SW 1271 (cell line): ENCODE measurements around the gene TYW1B.
"Not testable (repeated sequence)": the region's sequence is repeated elsewhere in the genome, so short reads cannot be mapped to it uniquely, and the experiment has no call there.

Experiments used
- DNase-seq, 2 experiments: peaks; one replicate each; lab custom pipeline; 2025; lab: John Stamatoyannopoulos, UW

The TYW1B gene

GRCh38 chr7:72559546-72559945, 268.5 kb downstream of the TYW1B start:
- not testable (repeated sequence) for DNase-seq

- not testable (repeated sequence) for DNase-seq
These were observed 271.3 kb downstream of the TYW1B start for GRCh38 chr7:72556733-72557132.

DNA sequence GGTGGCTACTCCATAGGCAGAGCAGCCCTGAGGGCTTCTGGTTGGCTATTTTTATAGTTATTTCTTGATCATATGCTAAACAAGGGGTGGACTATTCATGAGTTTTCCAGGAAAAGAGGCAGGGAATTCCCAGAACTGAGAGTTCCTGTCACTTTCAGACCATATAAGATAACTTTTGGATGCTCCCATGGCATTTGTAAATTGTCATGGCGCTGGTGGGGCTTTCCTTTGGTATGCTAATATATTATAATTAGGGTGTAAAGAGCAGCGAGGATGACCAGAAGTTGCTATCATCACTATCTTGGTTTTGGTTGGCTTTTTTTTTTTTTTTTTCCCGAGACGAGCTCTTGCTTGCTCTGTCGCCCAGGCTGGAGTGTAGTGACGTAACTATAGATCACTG, 272.8 kb downstream of the TYW1B start:
- not testable (repeated sequence) for DNase-seq

GRCh38 chr7:72554401-72554800, 273.6 kb downstream of the TYW1B start:
- DNase-seq = not testable (repeated sequence)

GRCh38 chr7:72550454-72550853, 277.5 kb downstream of the TYW1B start:
- not testable (repeated sequence) for DNase-seq

- DNase-seq = not testable (repeated sequence)
These were observed 281.3 kb downstream of the TYW1B start for GRCh38 chr7:72546586-72547237.

DNA sequence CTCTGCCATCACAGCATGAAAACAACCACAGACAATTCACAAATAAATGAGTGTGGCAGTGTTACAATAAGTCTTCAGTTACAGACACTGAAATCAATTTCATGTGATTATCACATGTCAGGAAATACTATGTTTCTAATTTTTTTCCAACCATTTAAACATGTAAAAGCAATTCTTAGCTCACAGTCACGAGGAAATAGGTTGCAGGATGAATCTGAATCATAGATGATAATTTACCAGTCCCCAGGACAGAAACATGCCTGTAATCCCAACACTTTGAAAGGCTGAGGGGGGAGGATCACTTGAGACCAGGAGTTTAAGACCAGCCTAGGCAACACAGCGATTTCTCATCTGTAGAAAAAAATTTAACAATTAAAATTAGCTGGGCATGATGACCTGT, 283.5 kb downstream of the TYW1B start:
- not testable (repeated sequence) for DNase-seq

- DNase-seq = no peak
These were observed 287.1 kb downstream of the TYW1B start for GRCh38 chr7:72540923-72541322.

DNA sequence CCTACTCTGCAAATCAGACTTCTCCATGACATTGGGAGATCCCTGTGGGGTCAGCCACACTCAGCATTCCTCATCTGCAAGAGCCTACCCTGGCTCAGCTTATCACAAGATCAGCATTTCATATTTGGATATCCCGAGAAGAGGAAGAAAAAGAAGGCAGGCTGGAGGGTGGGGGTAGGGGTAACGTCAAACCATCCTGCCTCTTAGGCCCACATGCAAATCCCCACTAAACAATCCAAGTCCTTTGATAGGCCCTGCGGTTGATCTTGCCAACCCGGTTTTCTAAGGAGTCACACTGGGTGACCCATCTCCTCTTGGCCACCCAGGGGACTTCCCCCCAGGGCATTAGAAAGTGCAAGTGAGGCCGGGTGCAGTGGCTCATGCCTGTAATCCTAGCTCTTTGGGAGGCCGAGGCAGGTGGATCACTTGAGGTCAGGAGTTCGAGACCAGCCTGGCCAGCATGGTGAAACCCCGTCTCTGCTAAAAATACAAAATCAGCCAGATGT, 287.8 kb downstream of the TYW1B start:
- DNase-seq = no peak

DNA sequence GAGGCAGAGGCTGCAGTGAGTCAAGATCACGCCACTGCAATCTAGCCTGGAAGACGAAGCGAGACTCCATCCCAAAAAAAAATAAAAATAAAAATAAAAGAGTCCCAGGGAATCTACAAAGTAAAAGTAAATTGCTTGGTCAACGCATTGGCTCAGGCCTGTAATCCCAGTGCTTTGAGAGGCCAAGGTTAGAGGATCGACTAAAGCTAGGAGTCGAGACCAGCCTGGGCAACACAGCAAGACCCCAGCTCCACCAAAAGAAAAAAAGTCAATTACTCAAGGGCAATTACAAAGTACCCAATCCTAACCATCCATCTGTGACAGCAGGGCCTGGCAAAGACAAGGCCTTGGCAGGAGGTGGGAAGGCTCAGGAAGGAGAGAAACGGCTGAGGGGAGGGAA, 288.3 kb downstream of the TYW1B start:
- DNase-seq = no peak

- DNase-seq = no peak
These were observed 289.1 kb downstream of the TYW1B start for GRCh38 chr7:72538856-72539255.

DNA sequence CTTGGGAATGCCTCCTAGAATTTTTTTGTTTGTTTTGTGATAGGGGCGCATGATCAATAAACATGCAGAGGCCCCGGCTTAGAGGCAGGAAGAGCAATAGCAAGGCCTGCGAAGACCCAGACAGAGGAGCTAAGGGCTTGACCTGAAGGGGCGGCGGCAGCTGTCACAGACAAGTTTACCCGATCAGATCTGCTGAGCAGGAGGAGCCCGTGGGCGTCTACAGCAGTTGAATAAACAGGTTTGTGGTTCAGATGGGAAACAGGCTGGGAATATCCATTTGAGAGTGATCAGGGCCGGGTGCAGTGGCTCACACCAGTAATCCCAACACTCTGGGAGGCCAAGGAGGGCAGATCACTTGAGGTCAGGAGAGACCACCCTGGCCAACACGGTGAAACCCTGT, 289.9 kb downstream of the TYW1B start:
- no peak for DNase-seq

DNA sequence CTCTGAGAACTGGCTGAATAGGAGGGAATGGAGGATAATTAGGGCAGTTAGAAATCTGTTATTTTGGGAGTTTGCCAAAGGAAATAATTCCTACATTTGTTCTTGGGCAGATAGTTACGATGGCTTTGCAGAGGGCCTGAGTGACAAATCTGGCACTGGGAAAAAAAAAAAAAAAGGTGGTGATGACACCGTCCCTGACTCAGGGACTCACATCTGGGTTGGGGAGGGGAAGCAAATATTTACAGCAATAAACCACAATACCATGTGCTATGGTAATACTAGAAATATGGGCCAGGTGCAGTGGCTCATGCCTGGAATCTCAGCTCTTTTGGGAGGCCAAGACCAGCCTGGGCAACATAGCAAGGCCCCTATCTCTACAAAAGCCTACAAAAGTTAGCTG, 292.0 kb downstream of the TYW1B start:
- not testable (repeated sequence) for DNase-seq

- not testable (repeated sequence) for DNase-seq
These were observed 297.0 kb downstream of the TYW1B start for GRCh38 chr7:72531048-72531447.
